Measurements from ENCODE around the gene CASP2. TPM values are rescaled to one million over a fixed set of nuclear protein-coding genes. Genes with fewer than 3 reads are reported as not detected.

Gene CASP2
- total RNA-seq, result 5.9 and 13.5 TPM in 2 replicates

DNA sequence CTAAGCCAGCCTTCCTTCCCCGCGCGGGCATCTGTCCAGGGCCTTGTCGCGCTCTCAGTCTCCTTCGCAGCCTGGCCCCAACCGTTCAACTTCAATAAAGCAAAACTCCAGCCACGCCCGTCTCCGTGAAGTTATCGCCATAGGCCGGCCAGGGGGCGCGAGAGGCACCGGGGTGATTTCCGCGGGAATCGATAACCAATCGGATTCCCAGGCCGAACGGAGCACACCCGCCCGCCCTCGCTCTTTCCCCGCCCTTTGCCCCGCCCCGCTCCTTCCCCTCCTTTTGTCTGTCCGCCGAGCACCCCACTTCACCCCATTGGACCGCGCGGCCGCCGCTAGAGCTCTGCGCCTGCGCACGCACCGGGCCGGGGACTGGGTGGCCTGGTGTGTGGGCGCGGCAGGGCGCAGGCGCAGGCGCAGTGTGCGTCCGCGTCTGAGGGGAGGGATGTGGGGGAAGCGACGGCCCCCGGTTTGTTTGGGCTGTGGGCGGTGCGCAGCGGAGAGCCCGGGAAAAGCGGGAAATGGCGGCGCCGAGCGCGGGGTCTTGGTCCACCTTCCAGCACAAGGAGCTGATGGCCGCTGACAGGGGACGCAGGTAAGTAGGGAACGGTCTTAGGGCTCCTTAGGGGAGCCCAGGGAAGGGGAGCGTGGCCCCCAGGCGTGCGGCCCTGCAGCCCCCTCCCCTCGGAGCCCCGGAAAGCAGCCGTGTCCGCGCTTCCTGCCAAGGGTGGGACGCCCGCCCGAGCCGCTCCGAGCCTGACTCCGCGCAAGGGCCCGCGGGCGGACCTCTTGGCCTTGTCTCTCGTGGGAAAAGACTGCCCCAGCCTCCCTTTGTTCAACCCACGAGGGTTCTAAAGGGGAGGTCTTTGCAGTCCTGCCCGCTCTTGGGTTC, at the start of gene CASP2:
Gene CASP2 (plus strand): TSS at position 417 of the 892 bp plus-strand sequence. CDS start 105 bp downstream, at position 522.

DNA sequence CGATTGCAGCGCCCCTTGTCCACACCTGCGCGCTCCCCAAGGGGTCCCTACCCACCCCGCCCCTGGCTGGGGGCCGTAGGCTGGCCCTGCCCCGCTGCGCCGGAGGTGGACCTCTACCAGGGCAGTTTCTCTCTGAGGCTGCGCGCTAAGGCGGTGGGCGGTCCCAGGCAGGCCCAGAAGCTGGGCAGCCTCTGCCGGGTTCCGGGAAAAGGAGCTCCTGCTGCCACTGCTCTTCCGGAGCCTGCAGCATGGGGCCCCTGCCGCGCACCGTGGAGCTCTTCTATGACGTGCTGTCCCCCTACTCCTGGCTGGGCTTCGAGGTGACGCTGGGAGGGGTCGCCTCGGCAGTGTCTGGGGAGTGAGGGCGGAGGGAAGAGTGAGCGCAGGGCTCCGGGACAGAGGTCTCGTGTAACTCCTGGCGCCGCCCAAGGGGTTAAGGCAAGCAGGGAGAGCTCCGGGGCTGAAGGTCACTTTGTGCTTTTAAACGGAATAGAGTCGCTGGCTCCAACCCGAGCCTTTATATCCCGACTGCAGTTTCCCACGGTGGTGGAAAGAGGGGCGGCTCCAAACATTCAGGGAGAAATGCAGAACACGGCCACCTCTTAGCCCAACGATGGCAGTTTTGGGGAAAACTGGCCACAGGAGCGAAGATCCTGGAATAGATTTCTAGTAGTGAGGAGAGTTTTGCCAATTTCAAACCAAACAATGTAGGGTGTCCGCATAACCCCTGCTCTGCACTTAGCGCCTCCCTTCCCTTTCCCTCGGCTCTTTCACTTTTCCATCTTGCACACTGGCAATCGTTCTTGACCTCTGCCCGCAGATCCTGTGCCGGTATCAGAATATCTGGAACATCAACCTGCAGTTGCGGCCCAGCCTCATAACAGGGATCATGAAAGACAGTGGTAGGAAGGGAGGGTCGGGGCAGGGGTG, 24.6 kb upstream of the CASP2 start, which contains the start of gene GSTK1:
Gene GSTK1 (plus strand): TSS at position 176 of the 930 bp plus-strand sequence. CDS start 73 bp downstream, at position 249.

DNA sequence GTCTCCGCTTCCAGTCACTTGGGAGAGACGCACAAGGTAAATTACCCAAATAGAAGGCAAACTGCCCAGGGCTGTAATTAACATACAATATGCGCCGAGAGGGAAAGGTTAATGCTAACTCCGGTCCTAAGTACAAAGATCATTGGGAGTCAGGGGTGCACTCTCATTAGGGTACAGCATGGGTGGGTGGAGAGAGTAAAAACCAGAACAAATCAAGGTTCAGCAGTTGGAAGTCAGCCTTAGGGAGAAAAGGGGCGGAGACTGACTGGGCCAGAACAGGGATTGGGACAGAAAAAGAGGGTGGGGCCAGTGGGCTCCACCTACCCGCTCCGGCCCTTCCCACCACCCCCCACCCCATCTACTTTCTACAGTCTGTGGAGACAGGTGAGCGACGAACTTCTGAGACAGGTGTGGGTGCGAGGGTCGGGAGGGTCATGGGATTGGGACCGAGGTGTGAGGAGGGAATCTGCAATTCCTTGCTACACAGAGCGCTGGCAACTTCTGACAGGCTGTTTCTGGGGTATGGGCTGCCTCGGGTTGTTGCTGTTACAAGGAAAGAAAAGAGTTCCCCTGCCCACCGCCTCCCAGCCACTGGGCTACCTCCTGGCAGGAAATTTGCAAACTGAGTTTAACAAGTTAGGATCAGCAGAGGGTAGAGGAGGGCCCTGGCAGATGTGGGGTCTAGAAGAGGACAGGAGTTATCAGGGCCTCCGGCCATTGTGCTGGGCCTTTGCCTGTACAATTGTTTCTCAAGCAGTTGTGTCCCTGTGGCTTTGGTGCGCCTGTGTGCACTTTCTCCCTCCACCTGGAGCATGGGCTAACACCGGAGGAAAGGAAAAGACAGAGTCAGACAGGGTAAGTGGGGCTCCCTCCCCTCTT, 3.3 kb upstream of the CASP2 start, which contains the start of gene TMEM139:
Gene TMEM139 (plus strand): TSS at position 368 of the 879 bp plus-strand sequence. CDS start 1,000 bp downstream, outside the sequence.

DNA sequence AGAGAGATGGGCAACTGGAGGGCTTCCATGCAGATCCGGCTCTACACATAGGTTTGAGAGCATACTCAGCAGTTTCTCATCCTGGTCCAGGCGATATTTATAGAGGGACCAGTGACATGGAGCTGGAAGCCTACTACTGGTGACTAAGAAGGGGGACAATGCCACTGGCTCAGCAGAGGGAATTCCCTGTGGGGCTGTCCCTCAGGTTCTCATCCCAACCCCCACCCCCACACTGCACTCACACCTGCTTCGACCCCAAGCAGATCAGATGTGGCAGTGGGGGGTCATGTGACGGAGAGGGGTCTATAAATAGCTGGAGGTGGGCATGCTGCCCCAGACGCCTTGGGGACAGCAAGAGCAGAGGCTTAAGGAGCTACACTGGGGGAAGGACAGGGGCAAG, 27.6 kb downstream of the CASP2 start, which contains the start of gene CLCN1:
Gene CLCN1 (plus strand): TSS at position 336 of the 400 bp plus-strand sequence. CDS start 102 bp downstream, outside the sequence.

Other genes with a start within 250 kb of the CASP2 start
- gene OR6V1, start 236.0 kb upstream of the CASP2 start, total RNA-seq, result not detected in 2 replicates
- not detected in 2 replicates for gene PIP, start 156.3 kb upstream of the CASP2 start, total RNA-seq
- gene TAS2R39, start 104.9 kb upstream of the CASP2 start, total RNA-seq, result not detected in 2 replicates
- not detected in 2 replicates for gene TAS2R40, start 66.3 kb upstream of the CASP2 start, total RNA-seq
- 66.2 and 71.6 TPM in 2 replicates for gene GSTK1, start 24.9 kb upstream of the CASP2 start, total RNA-seq
- not detected in 2 replicates for gene TMEM139, start 3.4 kb upstream of the CASP2 start, total RNA-seq
- not detected in 2 replicates for gene CLCN1, start 27.8 kb downstream of the CASP2 start, total RNA-seq
- 3.6 and 4.0 TPM in 2 replicates for gene FAM131B, start 74.4 kb downstream of the CASP2 start, total RNA-seq
- 35.9 and 112 TPM in 2 replicates for gene ZYX, start 93.0 kb downstream of the CASP2 start, total RNA-seq
- gene EPHA1, start 120.5 kb downstream of the CASP2 start, total RNA-seq, result 0.09 TPM in 1 of 2 replicates, not detected in the other
- gene TAS2R60, start 155.1 kb downstream of the CASP2 start, total RNA-seq, result not detected in 2 replicates
- 0.14 TPM in 1 of 2 replicates, not detected in the other for gene TAS2R41, start 189.5 kb downstream of the CASP2 start, total RNA-seq